Measurements from ENCODE around the gene CST4.

- TF ChIP-seq CTCF (IDR thresholded peaks at IDR 0.05; ENCODE audit: borderline replicate concordance, extremely low read depth, low read length, poor library complexity, severe bottlenecking) (no peak), EZH2 (IDR thresholded peaks at IDR 0.05; ENCODE audit: borderline replicate concordance, low read depth, low read length, severe bottlenecking) (no peak)
These were observed 12.1 kb upstream of the CST4 start for GRCh38 chr20:23700931-23701330.

Data from DND-41 (cell line).